ENCODE results near the gene JOSD1. TPM values are rescaled to one million over a fixed set of nuclear protein-coding genes. Genes with fewer than 3 reads are reported as not detected.

JOSD1 gene
- total and polyA plus RNA-seq, 10 of the 15 experiments (the other 5 are each of a cell fraction or from before 2014, with no cell fraction given), result 6.2 to 54.6 (median 40.5) TPM

GRCh38 chr22:38710351-38710750 lies 9.6 kb upstream of the JOSD1 start (continued):
- no peak for TF ChIP-seq REST (IDR thresholded peaks at IDR 0.05; ENCODE audit: low read depth, low read length)
- no peak for TF ChIP-seq IRF3 (IDR thresholded peaks at IDR 0.05)
- TF ChIP-seq NRF1 (conservative IDR thresholded peaks at IDR 0.05; ENCODE audit: low read depth, low read length), result no peak
- no peak for TF ChIP-seq MLLT1 (IDR thresholded peaks at IDR 0.05)
- no peak for TF ChIP-seq ESRRA (IDR thresholded peaks at IDR 0.05; ENCODE audit: low read length)
- TF ChIP-seq SKIL (IDR thresholded peaks at IDR 0.05; ENCODE audit: low read depth, poor library complexity, severe bottlenecking), result no peak
- TF ChIP-seq POU2F2 (IDR thresholded peaks at IDR 0.05; ENCODE audit: borderline replicate concordance, low read depth, low read length), result no peak
- no peak for TF ChIP-seq MYB (IDR thresholded peaks at IDR 0.05; ENCODE audit: borderline replicate concordance, low read depth, low read length)
